Liver (tissue), 3 donors: ENCODE measurements around the gene AGTRAP.

ENCODE experiments used
- ATF3 ChIP-seq: IDR thresholded peaks from 2 replicates; pipeline ENCODE4 v1.6.1; 2016; ENCODE audit warnings: antibody characterized with exemption
- CTCF ChIP-seq: fragments of 150-350 bp; IDR thresholded peaks from 2 replicates; pipeline ENCODE4 v1.5.1; 2017; ENCODE audit warnings: improper control_type of control experiment, low read depth, low read length; ENCODE audit not compliant: missing input control
- FOXA1 ChIP-seq: IDR thresholded peaks from 2 replicates; pipeline ENCODE4 v1.6.1; 2016; ENCODE audit warnings: antibody characterized with exemption
- GABPA ChIP-seq, 2 donors: IDR thresholded peaks in 1 of 2; conservative IDR thresholded peaks in 1 of 2; 2 replicates each; pipeline ENCODE4 v1.6.1; 2016; ENCODE audit warnings: antibody characterized with exemption in 2 of 2, mild to moderate bottlenecking in 1 of 2, moderate library complexity in 1 of 2
- JUND ChIP-seq, 2 donors: IDR thresholded peaks; 2 replicates each; pipeline ENCODE4 v1.6.1; 2016; ENCODE audit warnings: antibody characterized with exemption in 2 of 2
- MAX ChIP-seq: IDR thresholded peaks from 2 replicates; pipeline ENCODE4 v1.6.1; 2016; ENCODE audit warnings: antibody characterized with exemption
- RAD21 ChIP-seq, 2 donors: IDR thresholded peaks; 2 replicates each; pipeline ENCODE4 v1.6.1; 2016; ENCODE audit warnings: antibody characterized with exemption in 2 of 2, mild to moderate bottlenecking in 2 of 2
- REST ChIP-seq: IDR thresholded peaks from 2 replicates; pipeline ENCODE4 v1.6.1; 2016; ENCODE audit warnings: antibody characterized with exemption, mild to moderate bottlenecking
- TAF1 ChIP-seq: conservative IDR thresholded peaks from 2 replicates; pipeline ENCODE4 v1.6.1; 2016; ENCODE audit warnings: antibody characterized with exemption, mild to moderate bottlenecking
- YY1 ChIP-seq: IDR thresholded peaks from 2 replicates; pipeline ENCODE4 v1.6.1; 2016; ENCODE audit warnings: antibody characterized with exemption, mild to moderate bottlenecking
- donor health status: healthy.
- donor health status: healthy.

DNA sequence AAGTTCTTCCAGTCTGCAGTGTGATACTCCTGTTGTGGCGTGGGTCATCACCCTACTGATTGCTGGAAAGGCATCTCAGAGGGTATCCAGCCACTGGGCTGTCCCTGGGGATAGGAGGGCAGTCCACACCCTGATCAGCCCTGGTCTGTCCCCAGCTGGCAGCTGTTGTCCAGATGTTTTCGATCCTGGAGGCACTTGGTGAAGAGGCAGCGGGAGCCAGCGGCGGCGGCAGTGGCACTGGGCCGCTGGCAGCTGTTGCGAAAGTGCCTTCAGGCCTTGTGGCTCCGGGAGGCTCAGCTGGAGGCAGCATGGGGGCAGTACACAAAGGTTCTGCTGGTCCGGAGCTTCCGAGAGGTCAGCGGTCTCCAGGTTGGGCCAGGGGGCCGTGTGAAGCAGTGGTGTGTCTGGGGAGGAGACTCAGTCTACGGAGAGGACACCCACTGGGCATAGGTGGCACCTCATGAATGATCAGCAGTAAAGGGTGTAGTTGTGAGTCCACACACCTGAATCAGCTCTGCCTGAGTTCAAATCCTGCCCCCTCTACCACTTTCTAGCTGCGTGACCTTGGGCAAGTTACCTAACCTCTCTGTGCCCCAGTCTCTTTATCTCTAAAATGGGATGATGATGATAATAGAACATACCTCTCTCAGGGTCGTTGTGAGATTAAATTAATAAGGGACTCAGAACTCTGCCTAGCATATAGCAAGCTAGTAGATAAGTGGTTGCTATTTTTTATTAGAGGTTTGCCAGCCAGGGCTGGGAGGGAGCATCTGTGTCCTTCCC, 32.2 kb downstream of the AGTRAP start:
- TF ChIP-seq CTCF (no peak), REST (no peak), JUND (IDR thresholded peaks at IDR 0.05) (no peak), GABPA (IDR thresholded peaks at IDR 0.05 in 1 of 2, conservative IDR thresholded peaks at IDR 0.05 in 1 of 2) (no peak), ATF3 (no peak), FOXA1 (no peak), RAD21 (IDR thresholded peaks at IDR 0.05) (no peak), TAF1 (no peak), MAX (no peak), YY1 (no peak)
